ENCODE results near the gene TMEM178B. TPM values are rescaled to one million over a fixed set of nuclear protein-coding genes. Genes with fewer than 3 reads are reported as not detected.

The TMEM178B gene
- total and polyA plus RNA-seq, 2 of the 13 experiments (the other 11 are each of a cell fraction or from before 2014, with no cell fraction given) = 0.01 to 0.02 TPM

DNA sequence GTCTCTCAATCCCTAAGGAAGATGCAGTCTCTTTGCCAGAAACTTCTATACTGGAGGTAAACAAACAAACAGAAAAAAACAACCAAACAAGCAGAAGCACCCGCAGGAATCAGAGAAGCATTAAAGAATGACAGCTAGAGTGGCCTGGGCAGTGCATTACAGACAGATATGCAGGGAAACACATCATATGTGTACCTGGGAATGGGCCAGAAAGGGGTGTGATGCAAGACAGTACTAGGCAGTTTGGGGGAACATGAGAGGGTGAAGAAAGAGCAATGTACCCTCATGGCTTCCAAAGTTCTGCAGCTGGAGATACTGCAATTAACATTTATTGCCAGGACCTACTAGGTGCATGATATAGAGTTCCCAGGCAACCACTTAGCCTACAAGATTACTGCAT lies 177.3 kb downstream of the TMEM178B start (continued):
- TF ChIP-seq, protein P1, sequence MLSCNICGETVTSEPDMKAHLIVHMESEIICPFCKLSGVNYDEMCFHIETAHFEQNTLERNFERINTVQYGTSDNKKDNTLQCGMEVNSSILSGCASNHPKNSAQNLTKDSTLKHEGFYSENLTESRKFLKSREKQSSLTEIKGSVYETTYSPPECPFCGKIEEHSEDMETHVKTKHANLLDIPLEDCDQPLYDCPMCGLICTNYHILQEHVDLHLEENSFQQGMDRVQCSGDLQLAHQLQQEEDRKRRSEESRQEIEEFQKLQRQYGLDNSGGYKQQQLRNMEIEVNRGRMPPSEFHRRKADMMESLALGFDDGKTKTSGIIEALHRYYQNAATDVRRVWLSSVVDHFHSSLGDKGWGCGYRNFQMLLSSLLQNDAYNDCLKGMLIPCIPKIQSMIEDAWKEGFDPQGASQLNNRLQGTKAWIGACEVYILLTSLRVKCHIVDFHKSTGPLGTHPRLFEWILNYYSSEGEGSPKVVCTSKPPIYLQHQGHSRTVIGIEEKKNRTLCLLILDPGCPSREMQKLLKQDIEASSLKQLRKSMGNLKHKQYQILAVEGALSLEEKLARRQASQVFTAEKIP (CRISPR knock-in tag; IDR thresholded peaks at IDR 0.05; ENCODE audit: borderline replicate concordance) = no peak
- no peak for TF ChIP-seq STAG1 (CRISPR knock-in tag; IDR thresholded peaks at IDR 0.05)
- no peak for TF ChIP-seq FOSL2 (CRISPR knock-in tag; IDR thresholded peaks at IDR 0.05)
- TF ChIP-seq EZH2 (conservative IDR thresholded peaks at IDR 0.05; ENCODE audit: low read depth, low read length) = no peak
- TF ChIP-seq, protein P2, sequence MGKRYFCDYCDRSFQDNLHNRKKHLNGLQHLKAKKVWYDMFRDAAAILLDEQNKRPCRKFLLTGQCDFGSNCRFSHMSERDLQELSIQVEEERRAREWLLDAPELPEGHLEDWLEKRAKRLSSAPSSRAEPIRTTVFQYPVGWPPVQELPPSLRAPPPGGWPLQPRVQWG (CRISPR knock-in tag; IDR thresholded peaks at IDR 0.05; ENCODE audit: borderline replicate concordance, low read depth) = no peak
- no peak for TF ChIP-seq DR1 (CRISPR knock-in tag; IDR thresholded peaks at IDR 0.05)
- TF ChIP-seq ZBTB3 (CRISPR knock-in tag; IDR thresholded peaks at IDR 0.05; ENCODE audit: borderline replicate concordance, low read depth) = no peak
- no peak for TF ChIP-seq ZNF557 (CRISPR knock-in tag; IDR thresholded peaks at IDR 0.05)

DNA sequence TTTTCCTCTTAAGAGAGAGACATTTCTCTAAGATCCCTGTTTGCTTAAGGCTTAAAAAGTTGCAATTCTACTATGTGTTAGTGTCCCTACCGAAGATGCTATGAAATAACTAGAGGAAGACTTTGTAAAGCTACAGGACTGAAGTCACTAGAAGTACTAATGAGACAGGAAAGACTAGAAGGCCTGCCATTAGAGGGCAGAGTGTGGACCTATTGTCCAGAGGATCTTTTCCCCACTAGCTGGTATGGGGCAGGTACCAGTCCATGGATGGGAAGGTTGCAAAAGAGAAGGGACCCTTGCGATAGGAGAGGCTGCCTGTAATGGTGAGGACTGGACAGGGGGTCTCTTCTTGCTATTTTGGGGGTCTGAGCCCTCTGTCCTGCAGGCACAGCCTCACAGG lies 178.1 kb downstream of the TMEM178B start:
- peak; percentile 59 for ATAC-seq

More for the DNA sequence above, 178.1 kb downstream of the TMEM178B start:
- no peak overlapping the region for H3K4me3 ChIP-seq (replicated peaks in 1 of 3; ENCODE audit: insufficient read depth in 1 of 3, low read depth in 2 of 3, low read length in 3 of 3)
- no peak overlapping the region for H3K27ac ChIP-seq (ENCODE audit: extremely low read length, insufficient read depth, low read length)
- H4K20me1 ChIP-seq (ENCODE audit: insufficient read depth, low read length) = no peaks in the 10 kb centered on the region
- H3K4me1 ChIP-seq (ENCODE audit: insufficient read depth, low read length) = no peaks in the 10 kb centered on the region
- CTCF ChIA-PET (ENCODE audit: low intra/inter-chr PET ratio, low total read pairs) = no interaction called here
- no peaks in the 10 kb centered on the region for H3K36me3 ChIP-seq (replicated peaks in 1 of 2; ENCODE audit: control insufficient read depth in 1 of 2, insufficient read depth in 2 of 2, low read length in 2 of 2)
- no peaks in the 10 kb centered on the region for H3K27me3 ChIP-seq (ENCODE audit: control insufficient read depth in 1 of 2, insufficient read depth in 2 of 2, low read length in 2 of 2)
- no peaks in the 10 kb centered on the region for H3K9me3 ChIP-seq (ENCODE audit: low read length)
- POLR2A ChIA-PET = no interaction called here
- no peak overlapping the region for H2AFZ ChIP-seq (ENCODE audit: low read length)
- in situ Hi-C loops (cut with HindIII; ENCODE audit: extremely low pct_ligation_motif_present, low pct_unique_long_range_greater_than_20kb) = loop anchor here (10.0 kb wide), 1 partner anchor 293 kb away; no protein-coding TSS in a partner anchor
- FAIRE-seq = no peak
- H3K4me2 ChIP-seq (ENCODE audit: low read depth, low read length) = no peak overlapping the region
- 1% methylated on average over 2 of the region's 2 CpGs for WGBS (ENCODE audit: low lambda C conversion rate)
- H3K9ac ChIP-seq (ENCODE audit: insufficient read depth, low read depth, low read length) = no peak overlapping the region
- DNase-seq (ENCODE audit: low spot score) = no peak
- TF ChIP-seq ZNF501 (CRISPR knock-in tag; IDR thresholded peaks at IDR 0.05) (no peak), CTCF (CRISPR knock-in tag; IDR thresholded peaks at IDR 0.05) (peak; percentile 29)
- TF ChIP-seq, protein P3, sequence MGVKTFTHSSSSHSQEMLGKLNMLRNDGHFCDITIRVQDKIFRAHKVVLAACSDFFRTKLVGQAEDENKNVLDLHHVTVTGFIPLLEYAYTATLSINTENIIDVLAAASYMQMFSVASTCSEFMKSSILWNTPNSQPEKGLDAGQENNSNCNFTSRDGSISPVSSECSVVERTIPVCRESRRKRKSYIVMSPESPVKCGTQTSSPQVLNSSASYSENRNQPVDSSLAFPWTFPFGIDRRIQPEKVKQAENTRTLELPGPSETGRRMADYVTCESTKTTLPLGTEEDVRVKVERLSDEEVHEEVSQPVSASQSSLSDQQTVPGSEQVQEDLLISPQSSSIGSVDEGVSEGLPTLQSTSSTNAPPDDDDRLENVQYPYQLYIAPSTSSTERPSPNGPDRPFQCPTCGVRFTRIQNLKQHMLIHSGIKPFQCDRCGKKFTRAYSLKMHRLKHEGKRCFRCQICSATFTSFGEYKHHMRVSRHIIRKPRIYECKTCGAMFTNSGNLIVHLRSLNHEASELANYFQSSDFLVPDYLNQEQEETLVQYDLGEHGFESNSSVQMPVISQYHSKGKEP (CRISPR knock-in tag; IDR thresholded peaks at IDR 0.05) = no peak
- intact Hi-C loops (cut with micrococcal nuclease; ENCODE audit: unreplicated experiment) = loop anchor here (5.0 kb wide), 1 partner anchor 280 kb away; no protein-coding TSS in a partner anchor
- H3K79me2 ChIP-seq (ENCODE audit: insufficient read depth, low read length) = no peaks in the 10 kb centered on the region
- no TSS peak for BruUV-seq (replicated peaks)

Measured in HepG2 (cell line).